Measurements from ENCODE around the gene PPT1. TPM values are rescaled to one million over a fixed set of nuclear protein-coding genes. Genes with fewer than 3 reads are reported as not detected.

Gene PPT1
- total and polyA plus RNA-seq, 2 of the 4 experiments (the other 2 are of a cell fraction), result 22.7 to 55.4 TPM

GRCh38 chr1:40036574-40036973, 60.5 kb downstream of the PPT1 start:
- no peak overlapping the region for H3K4me3 ChIP-seq (ENCODE audit: insufficient read depth, low read depth, low read length)
- H3K4me1 ChIP-seq (ENCODE audit: control insufficient read depth, insufficient read depth, low read length), result peaks cover 5% of the 10 kb centered on the region
- H3K4ac ChIP-seq (ENCODE audit: low read depth, low read length), result peak overlapping the region; percentile 53; the same call in 1 of the 2 replicates
- H3K14ac ChIP-seq (replicated peaks; ENCODE audit: low read depth, low read length), result no peak overlapping the region
- H3K18ac ChIP-seq (ENCODE audit: low read depth, low read length), result peak overlapping the region; percentile 16; the same call in 1 of the 2 replicates
- ATAC-seq (ENCODE audit: low read depth) (no peak), DNase-seq (peak; percentile 87)
- H4K91ac ChIP-seq (ENCODE audit: insufficient read depth, low read depth, low read length), result no peak overlapping the region
- ChIA-PET POLR2A (ENCODE audit: unreplicated experiment) (no interaction called here), CTCF (no interaction called here)
- H3K27ac ChIP-seq (ENCODE audit: insufficient read depth, low read length), result no peak overlapping the region
- peaks cover 6% of the 10 kb centered on the region for H4K20me1 ChIP-seq (ENCODE audit: insufficient read depth, low read length)
- H4K8ac ChIP-seq (ENCODE audit: low read depth in 2 of 2, low read length in 2 of 2), result no peak overlapping the region
- no peak overlapping the region for H3K9ac ChIP-seq (ENCODE audit: low read depth, low read length)
- intact Hi-C loops (cut with micrococcal nuclease), result no loop called here
- no peaks in the 10 kb centered on the region for H3K9me3 ChIP-seq (ENCODE audit: control insufficient read depth, insufficient read depth, low read length)
- no peak overlapping the region for H3K23ac ChIP-seq (ENCODE audit: low read depth, low read length)
- 0 out of 3 replicates have a peak overlapping the region, but pooled peaks have one; percentile 19 for H2BK15ac ChIP-seq (ENCODE audit: low read depth, low read length)
- H2AK9ac ChIP-seq (replicated peaks; ENCODE audit: low read depth, low read length, poor library complexity), result no peak overlapping the region
- in situ Hi-C loops (cut with MboI; ENCODE audit: low sequenced_read_pairs), result loop anchor here (10.0 kb wide), 1 partner anchor 222 kb away; no protein-coding TSS in a partner anchor
- H3K36me3 ChIP-seq (ENCODE audit: control insufficient read depth, insufficient read depth, low read length), result no peaks in the 10 kb centered on the region
- peak overlapping the region; percentile 23 for H2AK5ac ChIP-seq (ENCODE audit: low read depth, low read length)
- no peak overlapping the region for H4K5ac ChIP-seq (ENCODE audit: low read depth, low read length)
- TF ChIP-seq FOS (IDR thresholded peaks at IDR 0.05; ENCODE audit: low read depth, low read length) (peak; percentile 43), CEBPB (IDR thresholded peaks at IDR 0.05; ENCODE audit: low read depth, low read length) (peak; percentile 36; the same call in 1 of the 2 replicates), POLR2A (IDR thresholded peaks at IDR 0.05; ENCODE audit: low read depth, low read length) (no peak)
- peak overlapping the region; percentile 26; the same call in 1 of the 2 replicates for H3K4me2 ChIP-seq (ENCODE audit: low read depth, low read length)
- H3K56ac ChIP-seq (ENCODE audit: extremely low read depth, insufficient read depth, low read length), result peak overlapping the region; percentile 18; the same call in 1 of the 2 replicates
- BruUV-seq (replicated peaks), result no TSS peak
- no peaks in the 10 kb centered on the region; the same call in 1 of the 2 replicates for H3K9me1 ChIP-seq (ENCODE audit: insufficient read depth, low read length)
- WGBS, 2 experiments (ENCODE audit: extremely low coverage in 2 of 2, insufficient read length in 1 of 2), result 0% methylated on average over 2 of the region's 4 CpGs; no CpG with 5 or more reads in 1 of the 2 experiments
- H2BK20ac ChIP-seq (ENCODE audit: low read depth, low read length), result peak overlapping the region; percentile 40; the same call in 1 of the 2 replicates
- dilution Hi-C loops (cut with HindIII; ENCODE audit: low sequenced_read_pairs, unreplicated experiment), result no loop called here
- no peaks in the 10 kb centered on the region for H3K27me3 ChIP-seq (ENCODE audit: control insufficient read depth, insufficient read depth, low read length)
- peak overlapping the region; percentile 33; the same call in 1 of the 2 replicates for H2BK120ac ChIP-seq (ENCODE audit: low read depth, low read length)
- H2BK5ac ChIP-seq (ENCODE audit: low read depth, low read length, poor library complexity, severe bottlenecking), result peak overlapping the region; percentile 19
- H3K79me1 ChIP-seq (ENCODE audit: low read depth in 1 of 2, low read length in 2 of 2), result 0 out of 4 replicates have a peak, but pooled peaks cover 0 to 4% of the 10 kb centered on the region in 2 experiments
- peak overlapping the region; percentile 29 for H2AFZ ChIP-seq (replicated peaks; ENCODE audit: low read length, poor library complexity)
